Astrocyte (in vitro differentiated cells and primary cell): ENCODE data around the gene ADH4. TPM values are rescaled to one million over a fixed set of nuclear protein-coding genes. Genes with fewer than 3 reads are reported as not detected.

ENCODE experiments used
- DNase-seq: peaks from one replicate; pipeline ENCODE4 v3.0.0-alpha.2; 2010; ENCODE audit warnings: low read depth
- FAIRE-seq: peaks from 2 replicates; lab custom pipeline; 2011; peaks lifted over from hg19 to GRCh38; lab: Jason Lieb, UNC
- H2AFZ ChIP-seq: 2 replicates; pipeline ENCODE4 v1.6.0; 2012; ENCODE audit warnings: low read depth, low read length, inconsistent platforms
- H3K27ac ChIP-seq: 2 replicates; pipeline ENCODE4 v1.5.1; 2011; ENCODE audit warnings: low read depth, low read length, inconsistent platforms
- H3K27me3 ChIP-seq: 2 replicates; pipeline ENCODE4 v1.6.0; 2011; ENCODE audit warnings: low read length, inconsistent platforms; ENCODE audit not compliant: insufficient read depth
- H3K36me3 ChIP-seq: 2 replicates; pipeline ENCODE4 v1.5.1; 2011; ENCODE audit warnings: low read length, inconsistent platforms; ENCODE audit not compliant: insufficient read depth
- H3K4me1 ChIP-seq: 2 replicates; pipeline ENCODE4 v1.5.1; 2011; ENCODE audit warnings: low read length, inconsistent platforms; ENCODE audit not compliant: insufficient read depth
- H3K4me2 ChIP-seq: 2 replicates; pipeline ENCODE4 v1.6.0; 2012; ENCODE audit warnings: low read length, inconsistent platforms
- H3K4me3 ChIP-seq: 2 replicates; pipeline ENCODE4 v1.5.1; 2011; ENCODE audit warnings: low read depth, mild to moderate bottlenecking, low read length, inconsistent platforms; ENCODE audit not compliant: insufficient read depth
- H3K79me2 ChIP-seq: 2 replicates; pipeline ENCODE4 v1.6.0; 2012; ENCODE audit warnings: mild to moderate bottlenecking, low read length, inconsistent platforms; ENCODE audit not compliant: insufficient read depth
- H3K9ac ChIP-seq: 2 replicates; pipeline ENCODE4 v1.6.0; 2012; ENCODE audit warnings: mild to moderate bottlenecking, low read length, inconsistent platforms
- H3K9me3 ChIP-seq: 2 replicates; pipeline ENCODE4 v1.5.1; 2012; ENCODE audit warnings: low read depth, mild to moderate bottlenecking, low read length, inconsistent platforms; ENCODE audit not compliant: insufficient read depth
- H4K20me1 ChIP-seq: 2 replicates; pipeline ENCODE4 v1.6.0; 2012; ENCODE audit warnings: low read length, inconsistent platforms; ENCODE audit not compliant: insufficient read depth
- H3K27ac Mint-ChIP-seq: one replicate; pipeline ENCODE4 v1.8.0; 2021; ENCODE audit warnings: mild to moderate bottlenecking, mixed read lengths; ENCODE audit not compliant: unreplicated experiment
- H3K27me3 Mint-ChIP-seq: one replicate; pipeline ENCODE4 v1.8.0; 2021; ENCODE audit warnings: low read depth, mixed read lengths; ENCODE audit not compliant: unreplicated experiment
- H3K36me3 Mint-ChIP-seq: one replicate; pipeline ENCODE4 v1.8.0; 2021; ENCODE audit warnings: low read depth, mixed read lengths; ENCODE audit not compliant: unreplicated experiment
- H3K4me1 Mint-ChIP-seq: one replicate; pipeline ENCODE4 v1.8.0; 2021; ENCODE audit warnings: low read depth, mixed read lengths; ENCODE audit not compliant: unreplicated experiment
- H3K4me3 Mint-ChIP-seq: one replicate; pipeline ENCODE4 v1.8.0; 2021; ENCODE audit warnings: mild to moderate bottlenecking, moderate library complexity, mixed read lengths; ENCODE audit not compliant: unreplicated experiment
- H3K9me3 Mint-ChIP-seq: one replicate; pipeline ENCODE4 v1.8.0; 2021; ENCODE audit warnings: mild to moderate bottlenecking, mixed read lengths; ENCODE audit not compliant: unreplicated experiment
- CTCF ChIP-seq: IDR thresholded peaks from 2 replicates; pipeline ENCODE4 v1.5.1; 2011; ENCODE audit warnings: low read depth, mild to moderate bottlenecking, inconsistent platforms, low read length, moderate library complexity; ENCODE audit not compliant: insufficient read depth
- EZH2 ChIP-seq: IDR thresholded peaks from 2 replicates; pipeline ENCODE4 v1.6.1; 2012; ENCODE audit warnings: mild to moderate bottlenecking, low read length, inconsistent platforms; ENCODE audit not compliant: insufficient read depth
- total RNA-seq: library from RNA; stranded (reverse); gene quantifications from 2 replicates; pipeline ENCODE4 v1.2.1, GENCODE V29; 2021

The ADH4 gene
- total RNA-seq, 1 donor from 2014 or later, result not detected

- Histone ChIP-seq H3K9me3 (no peaks in the 10 kb centered on the region), H2AFZ (no peak overlapping the region), H3K9ac (peak overlapping the region; percentile 25), H3K4me1 (peaks cover 18% of the 10 kb centered on the region), H3K36me3 (no peaks in the 10 kb centered on the region), H3K27ac (no peak overlapping the region), H4K20me1 (no peaks in the 10 kb centered on the region), H3K4me2 (peak overlapping the region; percentile 100), H3K27me3 (no peaks in the 10 kb centered on the region), H3K79me2 (peaks cover 37% of the 10 kb centered on the region), H3K4me3 (peak overlapping the region; percentile 100)
- H3K27me3 Mint-ChIP-seq, result no peaks in the 10 kb centered on the region
- no peak for TF ChIP-seq CTCF
- TF ChIP-seq EZH2, result no peak
- no peaks in the 10 kb centered on the region for H3K9me3 Mint-ChIP-seq
- FAIRE-seq (no peak), DNase-seq (no peak)
- peaks cover 20% of the 10 kb centered on the region for H3K4me1 Mint-ChIP-seq
- peaks cover 2% of the 10 kb centered on the region for H3K36me3 Mint-ChIP-seq
- peak overlapping the region; percentile 77 for H3K4me3 Mint-ChIP-seq
- no peak overlapping the region for H3K27ac Mint-ChIP-seq
Measured at GRCh38 chr4:99091216-99091575, 52.9 kb downstream of the ADH4 start.

GRCh38 chr4:99090481-99091215 lies 53.4 kb downstream of the ADH4 start:
- Histone ChIP-seq H3K79me2 (peaks cover 43% of the 10 kb centered on the region), H3K9ac (peak overlapping the region; percentile 25), H3K36me3 (no peaks in the 10 kb centered on the region), H3K4me2 (peak overlapping the region; percentile 100), H3K27ac (no peak overlapping the region), H3K27me3 (no peaks in the 10 kb centered on the region), H3K9me3 (no peaks in the 10 kb centered on the region), H3K4me1 (peaks cover 18% of the 10 kb centered on the region), H4K20me1 (peaks cover 3% of the 10 kb centered on the region), H2AFZ (no peak overlapping the region), H3K4me3 (peak overlapping the region; percentile 100)
- peaks cover 2% of the 10 kb centered on the region for H3K36me3 Mint-ChIP-seq
- H3K4me3 Mint-ChIP-seq, result peak overlapping the region; percentile 77
- peaks cover 20% of the 10 kb centered on the region for H3K4me1 Mint-ChIP-seq
- H3K27me3 Mint-ChIP-seq, result no peaks in the 10 kb centered on the region
- H3K27ac Mint-ChIP-seq, result peak overlapping the region; percentile 16
- H3K9me3 Mint-ChIP-seq, result no peaks in the 10 kb centered on the region
- no peak for TF ChIP-seq CTCF
- no peak for TF ChIP-seq EZH2
- no peak for FAIRE-seq
- peak; percentile 26 for DNase-seq
